Occipital lobe (tissue), 2 donors: ENCODE results near the gene CUZD1. TPM values are rescaled to one million over a fixed set of nuclear protein-coding genes. Genes with fewer than 3 reads are reported as not detected.
"Not testable (repeated sequence)": the region's sequence is repeated elsewhere in the genome, so short reads cannot be mapped to it uniquely, and the experiment has no call there.

Experiments used
- DNase-seq: peaks from one replicate; lab custom pipeline; 2025; lab: John Stamatoyannopoulos, UW
- total RNA-seq: library from RNA; depleted of rRNA; stranded (reverse); fragments of >200 nt; gene quantifications from one replicate; pipeline ENCODE4 v1.2.3, GENCODE V29; 2014

Gene CUZD1, protein sequence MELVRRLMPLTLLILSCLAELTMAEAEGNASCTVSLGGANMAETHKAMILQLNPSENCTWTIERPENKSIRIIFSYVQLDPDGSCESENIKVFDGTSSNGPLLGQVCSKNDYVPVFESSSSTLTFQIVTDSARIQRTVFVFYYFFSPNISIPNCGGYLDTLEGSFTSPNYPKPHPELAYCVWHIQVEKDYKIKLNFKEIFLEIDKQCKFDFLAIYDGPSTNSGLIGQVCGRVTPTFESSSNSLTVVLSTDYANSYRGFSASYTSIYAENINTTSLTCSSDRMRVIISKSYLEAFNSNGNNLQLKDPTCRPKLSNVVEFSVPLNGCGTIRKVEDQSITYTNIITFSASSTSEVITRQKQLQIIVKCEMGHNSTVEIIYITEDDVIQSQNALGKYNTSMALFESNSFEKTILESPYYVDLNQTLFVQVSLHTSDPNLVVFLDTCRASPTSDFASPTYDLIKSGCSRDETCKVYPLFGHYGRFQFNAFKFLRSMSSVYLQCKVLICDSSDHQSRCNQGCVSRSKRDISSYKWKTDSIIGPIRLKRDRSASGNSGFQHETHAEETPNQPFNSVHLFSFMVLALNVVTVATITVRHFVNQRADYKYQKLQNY
- total RNA-seq, result 0.31 TPM

DNA sequence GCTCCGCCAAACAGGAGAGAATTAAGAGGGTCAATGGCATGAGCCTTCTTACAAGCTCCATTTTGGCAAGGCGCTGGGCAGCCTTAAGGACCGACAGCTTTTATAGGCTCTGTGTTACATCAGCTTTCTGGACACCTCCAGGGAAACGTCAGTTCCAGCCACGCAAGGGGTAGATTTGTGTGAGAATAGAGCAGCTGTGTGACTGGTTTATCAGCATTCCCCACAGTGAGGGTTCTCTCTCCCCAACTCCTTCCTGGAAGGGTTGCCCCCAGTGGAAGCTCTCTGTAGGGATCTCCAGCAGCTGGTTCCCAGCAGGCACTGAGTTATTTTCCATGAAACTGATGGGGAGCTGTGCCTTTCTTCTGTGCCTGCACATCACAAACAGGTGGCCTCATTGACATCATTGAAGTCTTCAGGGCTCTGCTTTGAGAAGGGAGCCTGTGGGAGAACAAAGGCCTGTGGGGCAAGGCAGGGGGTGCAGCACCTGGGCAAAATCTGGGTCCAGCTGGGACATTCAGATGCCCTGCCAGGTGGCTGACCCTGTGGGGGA, at the start of gene CUZD1:
CUZD1 (minus strand) TSS at position 75 of the 550 bp plus-strand sequence; CDS start at position 61, 14 bp downstream.
- no peak for DNase-seq

DNA sequence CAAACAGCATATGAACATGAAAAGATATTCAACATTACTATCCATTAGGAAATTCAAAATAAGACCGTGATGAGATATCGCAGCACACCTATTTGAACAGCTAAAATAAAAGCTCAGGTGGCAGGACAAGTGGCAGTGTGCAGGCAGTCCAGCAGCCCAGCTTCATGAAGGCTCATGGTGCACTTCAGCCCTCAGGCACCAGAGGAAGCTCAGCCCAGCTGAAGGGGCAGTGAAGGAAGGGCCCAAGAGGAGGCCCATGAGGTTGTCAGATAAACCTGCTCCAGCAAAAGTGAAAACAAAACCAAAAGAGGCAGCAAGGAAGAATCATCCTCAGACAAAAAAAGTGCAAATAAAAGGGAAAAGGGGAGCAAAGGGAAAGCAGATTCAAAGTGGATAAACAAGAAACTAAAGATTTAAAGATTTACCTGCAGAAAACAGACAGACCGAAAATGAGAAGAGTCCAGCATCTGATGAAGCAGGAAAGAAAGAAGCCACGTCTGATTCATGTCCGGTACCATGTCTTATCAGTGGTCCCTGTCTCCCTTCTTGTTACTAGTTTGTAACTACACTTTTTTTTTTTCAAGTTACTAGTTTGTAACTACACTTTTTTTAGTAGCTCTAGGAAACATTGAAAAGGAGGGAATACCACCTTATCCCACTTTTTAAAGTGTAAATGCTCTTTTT, 48.7 kb upstream of the CUZD1 start:
- DNase-seq, result no peak

DNA sequence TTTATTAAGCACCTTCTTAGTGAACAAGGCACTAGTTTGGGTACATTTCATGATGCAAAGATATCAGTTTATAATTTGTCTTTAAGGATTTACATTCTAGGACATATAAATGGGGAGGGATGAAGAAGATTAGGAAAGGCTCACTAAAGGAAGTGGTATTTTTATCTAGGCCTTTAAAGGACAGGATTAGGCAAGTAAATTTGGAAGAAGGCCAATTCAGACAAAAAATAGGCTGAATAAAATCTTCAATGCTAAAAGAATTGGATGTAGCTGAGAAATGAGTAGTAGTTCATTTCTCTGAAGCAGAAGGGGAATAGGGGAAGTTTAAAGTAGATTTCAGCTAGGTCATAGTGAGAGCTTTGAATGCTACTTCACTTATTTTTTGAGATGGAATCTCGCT, 38.5 kb upstream of the CUZD1 start:
- no peak for DNase-seq

DNA sequence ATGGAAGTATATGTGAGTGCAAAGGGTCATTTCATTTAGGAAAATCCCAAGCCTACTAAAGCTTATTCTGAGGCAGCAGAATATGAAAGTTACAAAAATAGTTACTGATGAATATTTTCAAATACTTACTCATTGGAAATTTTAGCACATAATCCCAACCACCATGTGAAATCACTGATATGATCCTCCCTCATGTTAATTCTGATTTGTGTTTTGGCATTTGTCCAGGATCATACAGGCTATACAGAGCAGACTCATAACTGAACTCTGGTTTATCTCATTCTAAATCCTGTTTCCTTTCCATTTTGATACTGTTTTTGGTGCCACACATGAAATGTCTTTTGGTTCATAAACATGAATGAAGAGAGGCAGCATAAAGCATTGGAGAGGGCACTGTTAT, 37.1 kb upstream of the CUZD1 start:
- DNase-seq, result no peak

DNA sequence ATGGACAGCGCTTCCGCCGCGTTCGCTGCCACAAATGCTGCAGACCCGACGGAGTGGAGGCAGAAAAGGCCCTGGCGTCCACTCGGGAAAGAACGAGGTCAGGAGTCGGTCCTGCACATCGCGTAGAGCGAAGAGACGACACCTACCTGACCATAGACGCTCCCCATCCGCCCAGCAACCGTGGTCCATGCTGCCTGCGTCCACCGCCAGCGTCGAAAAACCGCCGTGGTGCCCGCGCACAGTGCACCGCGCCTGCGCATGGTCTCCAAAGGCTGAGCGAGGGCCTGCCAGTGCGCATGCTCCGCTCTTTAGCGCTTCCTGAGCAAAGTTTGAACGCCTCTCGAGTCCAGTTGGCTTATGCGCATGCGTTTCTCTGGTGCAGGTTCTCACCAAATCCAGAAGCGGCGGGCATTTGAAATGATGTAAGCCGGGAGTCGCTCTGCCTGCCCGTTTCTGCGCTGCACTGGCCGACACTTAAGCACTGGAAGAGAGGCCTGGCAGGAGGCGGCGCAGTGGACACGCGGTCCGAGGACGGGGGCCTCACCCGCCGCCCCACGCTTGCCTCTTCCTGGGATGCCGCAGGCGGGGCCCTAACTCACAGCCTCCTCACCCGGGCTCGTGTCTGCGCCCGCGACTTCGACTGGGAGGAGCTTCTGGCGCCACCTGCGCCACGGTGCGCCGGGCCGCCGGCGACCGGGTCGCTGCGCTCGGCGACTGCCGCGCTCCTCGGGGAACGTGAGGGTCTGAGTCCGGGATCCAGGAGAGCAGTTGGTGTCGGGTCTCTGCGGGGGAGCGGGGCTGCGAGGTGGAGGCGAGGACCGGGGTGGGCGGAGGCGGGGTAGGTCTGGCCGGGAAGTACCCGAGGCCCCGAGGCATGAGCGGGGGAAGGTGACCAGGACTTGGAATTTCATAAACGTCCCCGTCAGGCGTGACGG, 33.9 kb upstream of the CUZD1 start, which contains the start of gene FAM24B:
FAM24B (minus strand) TSS at position 243 of the 935 bp plus-strand sequence. CDS start 29,066 bp downstream, outside the sequence.
- peak; percentile 91 for DNase-seq

DNA sequence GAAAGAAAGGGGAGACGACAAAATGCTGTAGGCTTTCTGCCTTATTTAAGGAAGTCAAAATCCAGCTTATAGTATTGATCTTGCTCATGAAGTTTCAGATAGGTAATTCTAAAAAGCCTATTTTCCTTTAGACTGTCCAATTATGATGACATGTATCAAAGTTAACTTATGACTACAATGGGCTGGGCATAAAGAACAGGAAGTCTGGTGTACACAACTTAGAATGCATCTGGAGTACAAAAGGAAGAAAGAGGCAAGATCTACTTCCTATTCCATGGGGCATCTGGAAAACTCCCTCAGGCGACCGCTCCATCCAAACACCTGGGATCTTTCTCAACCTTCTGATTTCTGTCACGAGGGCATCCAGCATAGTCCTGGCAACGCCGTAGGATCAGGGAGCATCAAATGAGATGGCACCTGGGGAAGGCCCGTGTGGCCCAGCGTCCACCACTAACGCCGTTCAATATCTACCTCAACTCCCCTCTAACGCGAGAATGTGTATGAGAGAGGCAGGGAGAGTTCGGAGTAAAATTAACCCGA, 33.2 kb upstream of the CUZD1 start:
- DNase-seq, result no peak

DNA sequence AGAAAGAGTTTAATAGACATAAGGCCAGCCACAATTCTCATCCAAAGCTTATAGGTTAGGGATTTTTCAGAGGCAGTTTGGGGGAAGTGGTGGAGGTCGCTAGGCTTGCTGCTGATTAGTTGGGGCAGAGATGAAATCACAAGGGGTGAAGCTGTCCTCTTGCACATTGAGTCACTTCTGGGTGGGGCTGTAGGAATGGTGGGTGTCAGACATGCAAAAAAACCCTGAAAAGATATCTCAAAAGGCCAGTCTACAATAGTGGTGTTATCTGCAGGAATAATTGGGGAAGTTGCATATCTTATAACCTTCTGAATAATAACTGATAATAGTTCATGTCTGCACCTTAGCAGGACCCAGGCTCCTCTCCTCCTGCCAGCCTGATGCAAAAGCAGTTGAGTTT, 31.6 kb upstream of the CUZD1 start:
- DNase-seq, result no peak

DNA sequence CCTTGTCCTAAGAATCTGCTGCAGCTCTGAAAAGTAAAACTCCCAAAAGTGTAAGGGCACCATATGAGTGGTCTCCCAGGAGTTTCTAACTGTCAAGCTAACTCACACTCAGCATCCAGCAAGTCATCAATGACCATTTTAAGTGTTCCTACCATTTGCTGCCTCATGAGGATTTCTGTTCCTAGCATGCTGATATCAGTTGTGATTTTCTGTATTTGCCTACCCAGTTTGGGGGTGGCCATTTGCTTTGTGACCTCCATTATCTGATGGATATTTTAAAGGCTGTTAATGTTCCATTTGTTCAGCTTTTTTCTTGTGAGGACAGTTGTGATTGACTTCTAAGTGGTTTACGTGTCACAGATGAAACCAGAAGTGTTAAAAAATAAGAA, 30.8 kb upstream of the CUZD1 start:
- DNase-seq, result no peak

DNA sequence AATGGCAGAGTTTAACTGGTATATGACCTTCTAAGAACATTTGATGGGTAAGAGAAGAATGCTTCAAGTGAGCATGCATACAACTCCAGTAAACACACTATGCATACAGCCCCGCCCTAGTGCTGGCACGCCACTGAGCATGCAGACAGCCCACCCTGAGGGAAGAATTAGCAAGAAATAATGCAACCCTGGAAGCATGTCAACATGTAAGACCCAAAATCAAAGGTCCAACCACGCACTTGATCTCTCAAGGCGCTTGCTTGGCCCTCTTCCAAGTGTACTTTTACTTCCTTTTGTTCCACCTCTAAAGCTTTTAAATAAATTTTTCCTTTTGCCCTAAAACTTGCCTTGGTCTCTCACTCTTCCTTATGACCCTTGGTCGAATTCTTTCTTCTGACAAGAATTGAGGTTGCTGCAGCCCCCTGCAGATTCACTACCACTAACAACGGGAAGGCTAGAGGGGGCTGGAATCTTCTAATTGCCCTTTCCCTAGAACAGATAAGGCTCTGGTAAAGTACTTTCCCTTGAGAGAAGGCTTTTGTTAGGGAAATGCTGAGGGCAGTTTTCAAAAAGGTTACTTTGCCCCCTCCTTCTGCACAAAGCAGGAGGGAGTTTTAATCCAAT, 30.3 kb upstream of the CUZD1 start:
- no peak for DNase-seq

DNA sequence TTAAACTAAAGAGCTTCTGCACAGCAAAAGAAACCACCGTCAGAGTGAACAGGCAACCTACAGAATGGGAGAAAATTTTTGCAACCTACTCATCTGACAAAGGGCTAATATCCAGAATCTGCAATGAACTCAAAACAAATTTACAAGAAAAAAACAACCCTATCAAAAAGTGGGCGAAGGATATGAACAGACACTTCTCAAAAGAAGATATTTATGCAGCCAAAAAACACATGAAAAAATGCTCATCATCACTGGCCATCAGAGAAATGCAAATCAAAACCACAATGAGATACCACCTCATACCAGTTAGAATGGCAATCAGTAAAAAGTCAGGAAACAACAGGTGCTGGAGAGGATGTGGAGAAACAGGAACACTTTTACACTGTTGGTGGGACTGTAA, 26.3 kb upstream of the CUZD1 start:
- not testable (repeated sequence) for DNase-seq

DNA sequence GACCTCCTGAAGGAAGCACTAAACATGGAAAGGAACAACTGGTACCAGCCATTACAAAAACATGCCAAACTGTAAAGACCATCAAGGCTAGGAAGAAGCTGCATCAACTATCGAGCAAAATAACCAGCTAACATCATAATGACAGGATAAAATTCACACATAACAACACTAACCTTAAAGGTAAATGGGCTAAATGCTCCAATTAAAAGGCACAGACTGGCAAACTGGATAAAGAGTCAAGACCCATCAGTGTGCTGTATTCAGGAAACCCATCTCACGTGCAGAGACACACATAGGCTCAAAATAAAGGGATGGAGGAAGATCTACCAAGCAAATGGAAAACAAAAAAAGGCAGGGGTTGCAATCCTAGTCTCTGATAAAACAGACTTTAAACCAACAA, 23.1 kb upstream of the CUZD1 start:
- not testable (repeated sequence) for DNase-seq

DNA sequence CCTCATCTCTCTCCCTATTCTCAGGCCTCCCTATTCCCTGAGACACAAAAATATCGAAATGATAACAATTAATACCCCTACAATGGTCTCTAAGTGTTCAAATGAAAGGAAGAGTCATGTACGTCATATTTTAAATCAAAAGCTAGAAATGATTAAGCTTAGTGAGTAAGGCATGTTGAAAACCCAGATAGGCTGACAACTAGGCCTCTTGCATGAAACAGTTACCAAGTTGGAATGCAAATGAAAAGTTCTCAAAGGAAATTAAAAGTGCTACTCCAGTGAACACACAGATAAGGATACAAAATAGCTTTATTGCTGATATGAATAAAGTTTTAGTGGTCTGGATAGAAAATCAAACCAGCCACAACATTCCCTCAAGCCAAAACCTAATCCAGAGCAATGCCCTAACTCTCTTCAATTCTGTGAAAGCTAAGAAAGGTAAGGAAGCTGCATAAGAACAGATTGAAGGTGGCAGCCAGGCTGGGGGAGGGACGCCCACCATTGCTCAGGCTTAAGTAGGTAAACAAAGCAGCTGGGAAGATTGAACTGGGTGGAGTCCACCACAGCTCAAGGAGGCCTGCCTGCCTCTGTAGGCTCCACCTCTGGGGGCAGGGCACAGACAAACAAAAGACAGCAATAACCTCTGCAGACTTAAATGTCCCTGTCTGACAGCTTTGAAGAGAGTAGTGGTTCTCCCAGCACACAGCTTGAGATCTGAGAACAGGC, 21.3 kb upstream of the CUZD1 start:
- DNase-seq, result not testable (repeated sequence)

DNA sequence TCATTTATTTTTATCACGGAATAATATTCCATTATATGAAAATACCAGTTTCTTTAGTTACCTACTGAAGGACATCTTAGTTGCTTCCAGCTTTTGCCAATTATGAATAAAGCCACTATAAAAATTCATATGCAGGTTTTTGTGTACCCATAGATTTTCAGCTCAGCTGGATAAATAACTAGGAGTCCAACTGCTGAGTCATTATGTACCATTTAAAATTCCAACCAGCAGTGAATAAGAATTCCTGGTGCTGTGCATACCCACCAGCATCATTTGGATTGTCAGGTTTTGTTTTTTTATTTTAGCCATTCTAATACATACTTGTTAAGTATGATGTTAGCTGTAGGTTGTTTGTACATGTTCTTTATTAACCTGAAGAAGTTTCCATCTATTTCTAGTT, 19.2 kb upstream of the CUZD1 start:
- no peak for DNase-seq

DNA sequence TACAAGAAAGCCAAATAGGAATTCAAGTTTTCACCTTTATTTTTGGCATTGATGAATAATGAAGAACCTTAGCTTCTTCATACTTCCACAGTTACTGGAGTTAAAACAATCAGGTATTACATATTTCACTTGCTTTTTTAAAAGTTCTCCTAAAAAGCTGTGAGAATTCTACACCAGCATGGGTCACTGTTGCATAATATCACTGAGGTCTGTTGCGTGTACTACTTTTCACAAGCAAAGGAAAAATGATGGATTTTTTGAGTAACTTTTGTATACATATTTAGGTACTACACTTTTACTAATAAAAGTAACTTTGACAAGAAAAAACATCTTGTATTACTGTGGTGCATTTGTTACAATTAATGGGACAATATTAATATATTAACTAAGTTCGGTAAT, 18.5 kb upstream of the CUZD1 start:
- no peak for DNase-seq

DNA sequence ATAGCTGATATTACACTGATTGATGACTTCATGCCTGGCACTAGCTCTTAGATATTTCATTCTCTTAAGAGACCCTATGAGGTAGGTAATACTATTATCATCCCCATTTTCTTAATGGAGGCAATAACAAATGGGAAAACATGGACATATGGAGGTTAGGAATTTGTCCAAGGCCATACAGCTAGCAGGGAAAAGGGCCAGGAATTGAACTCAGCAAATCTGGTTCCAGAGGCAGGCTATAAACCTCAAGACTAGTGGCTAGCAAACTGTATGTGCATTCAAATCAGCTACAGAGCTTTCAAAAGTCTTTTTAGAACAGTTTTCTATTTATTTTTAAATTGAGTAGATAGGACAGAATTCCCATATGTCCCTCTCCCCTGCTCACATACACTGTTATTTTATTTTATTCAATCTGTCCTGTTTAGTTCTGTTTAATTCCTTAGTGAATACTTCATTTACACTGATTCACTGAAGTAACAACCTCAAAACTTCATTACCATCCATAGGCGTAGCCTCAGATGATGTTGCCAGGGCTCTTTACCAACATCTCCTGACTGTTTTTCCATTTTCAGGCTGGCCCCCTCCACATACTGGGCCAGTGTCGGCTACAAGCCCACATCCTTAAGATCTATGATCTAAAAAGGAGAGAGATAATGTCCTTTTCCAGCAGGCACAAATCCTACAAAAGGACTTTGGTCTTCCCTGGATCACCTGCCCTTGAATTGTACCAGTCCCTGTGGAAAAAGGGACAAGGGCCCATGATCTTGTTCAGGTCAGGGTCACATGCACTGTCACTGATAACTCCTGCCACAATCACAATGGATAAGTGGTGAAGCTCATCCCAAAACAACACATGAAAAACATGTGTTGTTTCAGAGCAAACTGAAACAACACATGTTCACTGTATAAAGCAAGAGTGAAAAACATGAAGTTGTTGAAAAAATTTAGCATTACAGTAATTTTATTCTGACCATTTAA, 17.8 kb upstream of the CUZD1 start:
- no peak for DNase-seq

DNA sequence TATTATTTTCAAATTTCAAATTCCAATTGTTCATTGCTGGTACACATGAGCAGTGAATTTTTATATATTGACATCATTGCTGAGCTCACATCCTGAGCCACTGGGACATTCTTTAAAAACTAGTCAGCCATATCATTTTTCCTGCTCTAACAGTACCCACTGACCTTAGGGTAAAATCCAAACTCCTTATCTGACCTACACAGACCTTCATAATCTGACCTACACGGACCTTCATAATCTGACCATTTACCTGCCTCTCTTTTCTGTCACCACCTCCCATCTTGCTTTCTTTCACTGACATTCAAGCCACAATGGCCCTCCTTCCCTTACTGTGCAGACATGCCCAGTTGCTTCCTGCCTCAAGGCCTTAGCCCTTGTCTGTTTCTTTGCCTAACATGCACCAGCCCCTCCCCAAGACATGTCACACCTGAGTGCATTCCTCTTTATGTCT, 16.1 kb upstream of the CUZD1 start:
- DNase-seq, result no peak

DNA sequence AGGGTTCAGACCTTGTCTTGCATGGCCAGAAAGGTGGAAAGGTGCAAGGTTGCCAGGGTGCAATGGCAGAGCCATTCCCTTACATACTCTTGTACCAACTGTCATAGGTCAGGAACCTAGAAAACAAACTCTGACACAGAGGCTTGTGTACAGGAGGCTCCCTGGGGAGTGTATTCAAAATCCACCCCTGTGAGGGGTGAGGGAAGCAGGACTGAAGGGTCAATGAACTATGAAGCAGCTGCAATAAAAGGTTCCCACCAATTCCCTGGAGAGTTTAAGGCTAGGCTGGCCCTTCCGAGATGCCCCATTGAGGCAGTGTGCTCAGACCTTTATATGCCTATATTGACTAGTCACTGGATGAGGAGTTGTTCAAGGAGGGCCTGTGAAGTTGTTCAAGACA, 13.9 kb upstream of the CUZD1 start:
- no peak for DNase-seq

DNA sequence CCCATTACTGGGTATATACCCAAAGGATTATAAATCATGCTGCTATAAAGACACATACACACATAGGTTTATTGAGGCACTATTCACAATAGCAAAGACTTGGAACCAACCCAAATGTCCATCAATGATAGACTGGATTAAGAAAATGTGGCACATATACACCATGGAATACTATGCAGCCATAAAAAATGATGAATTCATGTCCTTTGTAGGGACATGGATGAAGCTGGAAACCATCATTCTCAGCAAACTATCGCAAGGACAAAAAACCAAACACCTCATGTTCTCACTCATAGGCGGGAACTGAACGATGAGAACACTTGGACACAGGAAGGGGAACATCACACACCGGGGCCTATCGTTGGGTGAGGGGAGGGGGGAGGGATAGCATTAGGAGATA, 12.4 kb upstream of the CUZD1 start:
- not testable (repeated sequence) for DNase-seq
